ENCODE results near the gene PLXDC2.
"Not testable (repeated sequence)": the region's sequence is repeated elsewhere in the genome, so short reads cannot be mapped to it uniquely, and the experiment has no call there.

PLXDC2 gene

DNA sequence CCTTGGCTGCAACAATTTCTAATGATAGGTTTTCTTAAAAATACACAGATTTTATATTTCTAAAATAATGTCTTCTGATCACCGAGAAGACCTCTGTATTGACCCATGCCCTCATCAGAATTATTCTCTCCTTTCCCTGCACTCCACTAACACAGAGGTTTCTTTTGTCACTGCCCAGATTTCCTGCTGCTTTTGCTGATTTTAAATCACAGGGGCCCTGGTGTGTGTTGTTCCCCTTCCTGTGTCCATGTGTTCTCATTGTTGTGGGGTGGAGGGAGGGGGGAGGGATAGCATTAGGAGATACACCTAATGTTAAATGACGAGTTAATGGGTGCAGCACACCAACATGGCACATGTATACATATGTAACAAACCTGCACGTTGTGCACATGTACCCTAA is 375.2 kb downstream of the PLXDC2 start:
- DNase-seq (ENCODE audit: low read depth) = not testable (repeated sequence)

DNA sequence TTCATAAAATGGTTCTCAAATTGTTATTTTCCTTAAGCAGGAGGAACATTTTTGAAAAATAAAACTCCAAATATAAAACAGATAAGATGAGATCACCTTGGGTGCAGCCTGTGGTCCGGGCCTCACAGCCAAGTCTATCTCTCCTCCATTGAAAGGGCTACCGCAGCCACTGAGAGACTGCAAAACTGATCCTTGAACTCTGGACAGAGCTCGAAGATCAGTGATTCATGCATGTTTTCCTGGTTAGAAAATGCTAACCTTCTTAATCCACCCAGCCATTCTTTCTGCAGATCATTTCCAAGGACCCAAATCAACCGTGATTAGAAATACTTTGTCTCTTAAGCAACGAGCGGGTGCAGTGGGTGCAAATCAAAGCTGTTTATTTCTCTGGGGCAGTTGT is 378.8 kb downstream of the PLXDC2 start:
- no peak for DNase-seq (ENCODE audit: low read depth)

DNA sequence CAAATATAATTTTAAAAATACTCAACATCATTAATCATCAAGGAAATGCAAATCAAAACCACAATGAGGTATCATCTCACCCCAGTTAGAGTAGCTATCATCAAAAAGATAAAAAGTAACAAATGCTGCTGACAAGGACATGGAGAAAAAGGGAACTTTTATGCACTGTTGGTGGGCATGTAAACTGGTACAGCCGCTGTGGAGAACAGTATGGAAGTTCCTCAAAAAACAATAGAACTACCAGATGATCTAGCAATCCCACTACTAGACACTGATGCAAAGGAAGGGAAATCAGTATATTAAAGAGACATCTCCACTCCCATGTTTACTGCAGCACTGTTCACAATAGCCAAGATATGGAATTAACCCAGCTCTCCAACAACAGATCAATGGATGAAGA is 384.5 kb downstream of the PLXDC2 start:
- DNase-seq (ENCODE audit: low read depth) = no peak

DNA sequence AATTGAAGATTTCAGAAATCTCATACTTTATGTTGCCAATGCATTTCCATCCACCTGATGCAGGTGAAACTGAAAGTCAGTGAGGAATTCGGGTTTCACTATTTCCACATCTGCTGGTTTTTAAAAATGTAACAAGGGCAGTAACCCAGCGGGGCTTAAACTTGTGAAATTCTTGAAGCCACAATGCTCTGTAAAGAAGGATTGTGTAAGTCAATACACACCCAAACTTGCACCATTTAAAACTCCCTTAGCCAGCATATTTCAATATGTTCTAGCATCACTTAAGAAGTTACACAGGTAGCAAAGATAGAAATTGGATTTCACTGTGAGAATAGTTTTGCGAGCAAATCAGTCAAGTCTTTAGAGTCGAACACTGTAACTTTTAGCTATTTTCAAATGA is 386.1 kb downstream of the PLXDC2 start:
- no peak for DNase-seq (ENCODE audit: low read depth)

DNA sequence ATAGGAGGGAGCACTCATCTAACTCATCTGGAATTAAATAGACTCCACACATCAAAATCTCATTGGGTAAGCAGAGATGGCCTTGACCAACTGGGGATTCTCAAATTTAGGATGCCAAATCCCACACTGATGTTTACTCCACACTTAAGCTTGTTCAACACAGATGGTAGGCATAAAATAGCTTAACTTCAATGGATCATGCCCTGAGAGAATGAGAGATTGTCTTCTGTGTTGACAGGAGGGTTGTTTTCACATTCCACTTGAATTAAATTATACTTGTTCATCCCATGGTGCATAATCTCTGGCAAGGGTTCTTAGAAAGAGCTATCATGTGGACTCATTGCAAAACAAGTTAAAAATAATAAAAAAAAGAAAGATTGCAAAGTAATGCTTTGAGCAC is 391.4 kb downstream of the PLXDC2 start:
- no peak for DNase-seq (ENCODE audit: low read depth)

DNA sequence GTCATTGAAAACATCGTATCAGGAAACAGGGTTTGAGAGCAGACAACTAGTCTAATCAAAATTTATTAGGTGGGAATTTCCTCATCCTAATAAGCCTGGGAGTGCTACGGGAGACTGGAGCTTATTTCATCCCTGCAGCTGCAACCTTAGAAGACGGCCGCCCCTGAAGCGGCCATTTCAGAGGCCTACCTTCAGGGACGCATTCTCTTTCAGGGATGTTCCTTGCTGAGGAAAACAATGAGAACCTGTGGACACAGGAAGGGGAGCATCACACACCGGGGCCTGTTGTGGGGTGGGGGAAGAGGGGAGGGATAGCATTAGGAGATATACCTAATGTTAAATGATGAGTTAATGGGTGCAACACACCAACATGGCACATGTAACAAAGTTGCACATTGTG is 392.9 kb downstream of the PLXDC2 start:
- DNase-seq (ENCODE audit: low read depth) = not testable (repeated sequence)

DNA sequence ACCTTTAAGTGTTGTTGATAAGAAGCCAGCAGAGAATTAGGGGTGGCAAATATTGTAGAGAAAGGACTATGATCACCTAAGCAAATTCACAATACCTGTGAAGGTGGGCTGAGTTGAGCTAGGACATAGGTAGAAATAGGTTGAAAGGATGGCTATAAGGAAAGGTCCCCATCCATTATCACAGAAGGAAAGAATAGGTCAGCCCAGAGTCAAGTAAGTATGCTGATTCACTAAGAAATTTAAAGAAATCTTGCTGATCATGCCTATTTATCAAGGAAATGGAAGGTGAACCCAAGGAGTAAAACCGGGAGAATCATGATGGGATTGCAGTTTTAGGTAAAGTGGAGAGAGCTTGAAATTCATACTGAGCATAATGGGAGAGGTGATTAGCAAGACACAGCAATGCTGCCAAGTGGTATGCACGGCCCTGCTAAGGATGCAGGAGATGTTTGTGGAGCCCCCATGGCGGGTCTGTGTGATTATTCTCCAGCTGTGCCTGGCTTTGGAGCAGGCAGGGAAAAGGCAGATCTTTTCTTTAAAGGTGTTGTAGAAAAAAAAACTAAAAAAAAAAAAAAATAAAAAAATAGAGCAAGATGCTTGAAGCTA is 399.4 kb downstream of the PLXDC2 start:
- DNase-seq (ENCODE audit: low read depth) = no peak

DNA sequence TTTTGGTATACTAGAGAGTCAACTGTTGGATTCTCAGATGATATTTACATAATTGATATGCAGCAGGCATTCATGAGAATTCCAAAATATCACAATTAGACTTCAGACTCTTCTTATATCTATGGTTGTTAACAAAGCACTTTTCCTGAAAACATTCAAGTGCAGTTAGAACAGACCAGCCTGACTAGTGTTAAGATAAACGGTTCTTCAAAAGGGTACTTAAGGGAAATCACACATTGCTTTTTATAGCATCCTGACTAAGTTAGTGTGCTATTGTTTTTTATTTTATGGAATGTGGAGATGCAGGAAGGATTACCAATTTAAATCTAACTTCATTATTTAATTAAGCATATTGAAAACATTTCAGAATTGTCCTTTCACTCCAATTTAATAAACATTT is 405.1 kb downstream of the PLXDC2 start:
- no peak for DNase-seq (ENCODE audit: low read depth)

DNA sequence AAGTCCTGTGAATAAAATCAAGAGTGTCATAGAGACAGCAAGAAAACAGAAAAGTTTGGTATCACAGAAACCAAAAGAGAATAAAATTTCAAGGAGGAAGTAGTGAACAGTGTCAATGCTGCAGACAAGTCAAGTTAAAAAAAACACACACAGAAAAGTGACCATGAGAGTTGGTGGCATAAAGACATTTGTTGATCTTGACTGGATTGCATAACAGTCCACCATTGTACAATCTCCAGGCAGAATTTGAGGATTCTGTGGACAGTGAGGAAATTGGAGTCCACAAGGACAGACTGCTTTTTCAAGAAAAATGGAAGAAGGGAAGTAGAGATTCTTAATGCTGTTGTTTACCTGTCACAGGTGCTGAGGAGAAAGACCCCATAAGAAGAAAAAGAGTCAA is 412.5 kb downstream of the PLXDC2 start:
- no peak for DNase-seq (ENCODE audit: low read depth)

DNA sequence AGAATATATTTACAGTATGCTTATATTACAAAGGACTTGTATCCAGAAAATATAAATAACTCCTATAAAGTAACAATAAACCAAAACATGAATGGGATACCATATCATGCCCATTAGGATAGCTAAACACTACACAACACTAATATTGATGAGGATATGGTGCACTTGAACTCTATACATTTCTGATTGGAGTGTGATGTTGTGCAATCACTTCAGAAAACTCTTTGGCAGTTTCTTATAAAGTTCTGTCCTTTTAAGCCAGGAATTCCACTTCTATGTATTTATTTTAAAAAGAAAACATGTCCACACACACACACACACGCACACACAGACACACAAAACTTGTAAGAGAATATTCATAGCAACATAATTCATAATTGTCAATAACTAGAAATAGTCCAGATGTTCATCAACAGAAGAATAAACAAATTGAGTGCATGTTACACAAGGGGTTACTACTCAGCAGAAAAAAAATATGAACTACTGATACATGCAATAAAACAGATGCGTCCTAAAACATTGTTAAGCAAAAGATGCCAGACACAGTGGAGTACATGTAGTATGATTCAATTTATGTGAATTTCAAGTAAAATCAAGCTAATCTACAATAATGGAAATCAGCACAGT is 416.0 kb downstream of the PLXDC2 start:
- no peak for DNase-seq (ENCODE audit: low read depth)

DNA sequence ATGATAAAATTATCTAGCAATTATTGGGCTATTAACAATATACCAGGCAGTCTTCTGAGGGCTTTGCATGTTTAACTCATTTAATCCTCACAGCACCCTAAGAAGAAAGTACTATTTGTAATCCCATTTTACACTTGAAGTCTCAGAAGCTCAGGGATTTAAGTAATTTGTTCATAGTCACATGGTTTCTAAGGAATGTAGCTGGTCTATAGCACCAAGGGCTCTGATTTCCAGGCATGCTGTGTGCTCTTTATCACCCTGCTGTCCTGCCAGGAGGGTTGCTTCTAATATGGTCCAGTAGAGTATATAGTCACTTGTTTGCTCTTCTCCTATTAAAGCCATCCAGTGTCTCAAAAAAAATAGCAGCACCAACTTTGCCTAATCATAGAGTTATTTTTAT is 417.2 kb downstream of the PLXDC2 start:
- no peak for DNase-seq (ENCODE audit: low read depth)

DNA sequence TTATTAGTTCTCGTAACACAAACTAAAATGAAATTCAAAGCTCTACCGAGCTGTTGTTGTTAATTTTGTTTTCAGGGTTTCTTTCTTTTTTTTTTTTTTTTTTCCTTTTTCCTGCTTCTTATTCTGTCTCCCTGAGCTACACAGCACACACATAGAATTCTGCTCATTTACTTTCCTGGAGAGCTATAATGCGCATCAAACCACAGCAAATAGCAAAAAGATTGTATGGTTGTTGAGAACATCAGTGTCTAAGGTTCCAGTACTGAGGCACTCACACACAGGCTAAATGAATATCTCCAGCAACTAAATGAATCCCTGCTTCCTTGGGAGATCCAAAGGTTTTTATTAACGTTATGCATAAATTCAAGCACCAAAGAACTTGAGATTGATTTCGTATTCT is 418.3 kb downstream of the PLXDC2 start:
- DNase-seq (ENCODE audit: low read depth) = no peak

DNA sequence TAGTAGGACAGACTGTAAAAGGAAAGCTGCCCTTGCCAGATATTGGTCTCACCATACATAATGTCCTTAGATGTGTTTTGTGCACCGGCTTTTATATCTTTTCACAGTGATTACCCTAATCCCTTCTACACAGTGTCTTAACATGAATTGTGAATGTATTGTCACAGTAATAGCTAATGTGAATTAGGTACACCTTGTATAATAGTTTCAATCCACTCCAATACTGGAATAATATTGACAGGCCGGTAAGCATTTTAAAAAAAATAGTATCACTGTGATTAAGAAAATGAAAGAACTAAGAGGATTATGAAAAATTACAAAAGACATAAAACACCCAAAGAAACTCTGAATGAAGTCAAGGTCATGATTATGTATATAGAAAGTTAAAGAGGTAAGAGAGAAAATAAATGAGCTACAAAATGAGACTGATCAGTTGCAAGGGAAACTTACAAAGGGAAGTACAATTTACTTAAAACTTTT is 420.9 kb downstream of the PLXDC2 start:
- DNase-seq (ENCODE audit: low read depth) = no peak

DNA sequence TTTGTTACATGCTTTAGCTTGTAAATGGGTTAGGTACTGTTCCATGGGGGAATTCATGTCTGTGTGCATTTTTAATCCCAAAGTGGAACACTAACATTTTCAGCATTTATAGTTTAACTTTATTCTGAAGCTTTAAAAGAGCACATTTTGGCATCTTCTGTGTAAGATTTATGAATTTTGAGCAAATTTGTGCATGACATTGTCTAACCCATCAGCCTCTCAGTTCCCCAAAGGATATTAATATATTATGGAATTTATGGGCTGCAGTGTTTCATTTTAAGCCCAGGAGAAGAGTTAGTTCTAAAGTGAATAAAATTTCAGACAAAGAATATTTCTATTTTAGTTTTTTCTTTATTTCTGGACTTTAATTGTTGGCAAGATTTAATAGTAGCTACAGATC is 421.4 kb downstream of the PLXDC2 start:
- no peak for DNase-seq (ENCODE audit: low read depth)

DNA sequence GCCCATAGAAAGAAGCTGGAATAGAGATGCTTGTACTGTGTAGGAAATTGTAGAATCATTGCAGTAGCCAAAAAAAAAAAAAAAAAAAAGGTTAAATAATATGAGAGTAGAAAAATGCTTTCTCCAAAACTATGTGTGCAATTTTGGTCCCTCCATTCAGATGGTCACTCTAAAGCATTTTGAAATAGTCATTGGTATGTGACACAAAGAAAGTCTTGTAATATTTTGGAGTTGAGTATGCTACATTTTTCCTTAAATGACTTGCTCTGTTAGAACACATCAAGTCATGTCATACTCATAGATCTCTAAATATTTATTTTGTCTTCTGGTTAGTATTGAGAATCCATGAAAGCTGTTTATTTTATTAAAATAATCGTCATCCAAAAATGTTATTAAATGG is 424.4 kb downstream of the PLXDC2 start:
- no peak for DNase-seq (ENCODE audit: low read depth)

DNA sequence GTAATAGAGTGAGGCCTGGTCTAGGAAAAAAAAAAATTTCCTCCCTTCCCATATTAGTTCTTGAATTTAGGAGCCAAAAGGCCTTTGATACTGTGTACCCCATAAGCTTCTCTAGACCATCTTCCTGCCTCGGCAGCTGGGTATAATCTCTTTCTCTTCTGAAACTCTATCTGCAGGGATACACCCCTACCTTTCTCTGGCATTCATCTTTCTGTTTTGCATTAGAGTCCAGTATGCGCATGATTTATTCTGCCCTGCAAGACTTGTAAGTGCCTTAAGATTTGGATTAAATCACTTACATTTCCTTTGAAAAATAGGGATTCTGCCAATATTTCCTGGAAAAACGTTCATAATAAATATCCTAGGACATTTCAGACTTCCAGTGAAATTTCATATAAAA is 431.2 kb downstream of the PLXDC2 start:
- no peak for DNase-seq (ENCODE audit: low read depth)

DNA sequence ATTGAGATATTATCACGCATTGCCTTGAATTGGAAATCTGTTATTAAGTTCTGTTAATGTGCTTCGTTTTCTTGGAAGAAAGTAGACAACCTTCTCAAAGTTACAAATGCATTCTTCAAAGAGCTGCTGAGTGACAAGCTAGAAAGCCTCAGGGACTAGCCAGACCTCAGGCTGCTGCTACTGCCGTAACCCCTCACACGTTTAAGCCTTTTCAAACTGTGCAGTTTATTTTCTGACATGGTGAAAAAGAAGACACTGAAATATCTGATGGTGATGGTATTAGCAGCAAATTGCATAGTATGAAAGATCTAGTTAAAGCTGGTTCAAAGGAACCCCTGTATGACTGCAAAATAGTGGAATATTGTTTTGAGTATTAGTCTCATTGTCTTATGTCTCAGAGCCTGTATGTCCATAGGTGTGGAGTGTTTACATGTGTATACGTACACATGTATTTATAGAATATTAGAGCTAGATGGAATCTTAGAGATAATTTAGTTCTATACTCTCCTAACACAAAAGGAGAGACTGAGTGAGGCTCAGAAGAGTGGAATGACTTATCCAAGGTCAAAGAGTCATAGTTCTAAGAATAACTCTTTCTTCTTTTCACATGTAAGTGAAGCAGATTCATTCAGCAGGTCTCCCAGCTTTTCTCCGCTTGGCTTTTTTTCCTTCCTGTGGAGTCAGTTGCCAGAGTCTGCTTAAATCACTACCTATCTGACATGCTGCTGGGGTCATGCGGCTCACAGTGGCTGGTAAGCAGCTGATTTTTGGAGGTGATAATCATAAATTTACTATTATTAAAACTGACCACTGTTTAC is 431.9 kb downstream of the PLXDC2 start:
- no peak for DNase-seq (ENCODE audit: low read depth)

DNA sequence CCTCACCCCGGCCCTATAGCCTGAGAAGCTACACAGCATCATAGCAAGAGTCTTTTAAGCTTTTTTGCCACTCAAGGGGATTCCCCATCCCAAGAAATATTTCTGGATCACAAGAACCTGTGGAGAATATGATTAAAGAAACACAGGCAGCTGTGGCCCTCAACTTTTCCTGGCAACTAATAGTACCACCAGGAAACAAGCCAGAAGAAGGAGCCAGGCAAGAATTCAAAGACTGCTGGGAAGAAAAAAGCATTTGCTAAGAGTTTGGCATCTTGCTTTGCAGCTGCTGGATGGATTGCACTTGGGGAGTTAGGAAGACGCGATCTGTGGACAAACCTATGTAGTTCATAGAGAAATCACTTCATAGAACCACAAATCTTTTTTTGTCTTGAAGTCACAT is 437.8 kb downstream of the PLXDC2 start:
- DNase-seq (ENCODE audit: low read depth) = no peak

DNA sequence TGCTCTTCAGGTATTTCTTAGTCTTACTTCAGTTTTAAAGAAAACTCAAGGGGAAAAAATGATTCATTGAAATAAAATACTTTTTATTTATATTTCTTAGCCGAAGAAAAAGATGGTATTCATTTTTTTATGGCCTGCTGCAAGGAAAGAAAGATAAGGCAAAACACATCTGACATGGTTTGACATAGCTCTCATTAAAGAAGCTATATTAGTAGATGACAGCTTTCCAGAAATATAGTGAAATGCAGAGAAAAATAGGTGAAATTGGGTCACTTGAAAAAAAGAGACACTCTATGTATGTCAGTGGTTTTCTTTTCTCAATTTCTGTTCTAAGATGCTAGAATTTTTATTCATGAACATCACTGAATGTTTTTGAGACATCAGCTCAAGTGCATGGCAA is 438.3 kb downstream of the PLXDC2 start:
- DNase-seq (ENCODE audit: low read depth) = no peak

DNA sequence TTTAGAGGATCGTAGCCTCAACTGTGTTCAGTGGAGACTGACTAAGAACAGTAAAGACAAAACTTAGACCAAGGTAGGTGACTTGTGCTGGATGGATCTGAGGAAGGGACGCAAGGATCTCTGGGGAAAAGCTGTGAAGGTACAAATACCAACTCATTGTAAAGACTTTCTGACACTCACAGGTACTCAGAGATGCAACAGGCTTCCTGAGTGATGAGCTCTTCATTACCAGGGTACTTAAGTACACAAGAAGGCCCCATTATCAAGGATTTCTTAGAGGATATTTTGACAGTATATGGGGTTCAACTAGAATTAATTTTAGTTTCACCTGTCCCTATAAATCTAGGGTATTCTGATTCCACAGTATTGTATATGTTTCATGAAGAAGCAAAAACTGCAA is 440.7 kb downstream of the PLXDC2 start:
- no peak for DNase-seq (ENCODE audit: low read depth)

DNA sequence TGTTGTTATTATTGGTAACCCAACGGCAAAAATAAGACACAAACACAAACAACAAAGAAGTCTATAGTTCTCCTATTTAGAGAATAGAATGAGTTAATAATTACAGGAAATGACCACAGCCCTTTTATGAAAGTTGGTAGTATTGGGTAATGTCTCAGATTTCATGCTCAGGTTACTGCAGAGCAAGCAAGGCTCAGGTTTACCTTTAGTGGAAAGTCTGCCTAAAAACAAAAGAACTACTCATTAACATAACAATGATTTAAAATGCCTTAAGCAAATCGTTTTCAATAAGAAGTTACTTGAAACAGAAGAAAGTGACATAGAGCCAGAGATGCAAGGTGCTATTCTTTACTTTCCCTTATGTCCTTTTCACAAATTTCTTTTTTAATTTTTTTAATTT is 441.2 kb downstream of the PLXDC2 start:
- DNase-seq (ENCODE audit: low read depth) = no peak

DNA sequence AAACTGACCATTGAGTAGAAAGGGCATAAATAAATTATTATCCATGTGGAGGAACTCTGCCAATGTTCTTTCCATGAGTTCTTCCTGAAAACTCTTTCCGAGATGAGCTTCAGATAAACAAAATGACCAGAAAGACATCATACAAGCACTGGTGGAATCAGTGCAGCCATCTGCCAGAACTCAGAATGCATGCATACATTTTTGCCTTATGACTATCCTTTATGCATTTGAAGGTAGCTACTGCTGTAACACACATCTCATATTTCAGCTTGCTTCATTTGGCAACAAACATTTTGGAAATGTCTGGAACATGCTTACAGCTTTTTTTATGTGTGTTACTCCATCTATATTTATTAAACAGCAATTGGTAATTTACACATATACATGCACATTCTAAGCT is 448.9 kb downstream of the PLXDC2 start:
- DNase-seq (ENCODE audit: low read depth) = no peak

DNA sequence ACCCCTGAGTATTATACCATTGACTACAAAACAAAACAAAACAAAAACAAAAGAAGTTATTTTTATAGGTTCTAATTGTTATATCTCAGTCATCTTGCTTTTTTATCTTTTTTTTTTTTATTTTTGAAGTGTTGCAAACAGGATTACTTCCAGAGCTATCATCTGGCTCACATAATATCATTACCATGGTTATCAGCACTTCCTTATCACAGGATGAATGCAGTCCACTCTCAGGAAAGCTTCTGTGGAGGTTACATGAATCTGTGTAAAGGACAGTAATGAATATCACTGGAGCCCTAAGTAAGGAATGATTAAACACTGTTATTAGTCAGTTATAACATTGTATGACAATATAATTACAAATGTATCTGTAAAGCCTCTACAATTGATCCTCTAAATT is 451.5 kb downstream of the PLXDC2 start:
- no peak for DNase-seq (ENCODE audit: low read depth)

All from HS-5 (cell line).